Measurements from ENCODE around the gene VWA8.

DNA sequence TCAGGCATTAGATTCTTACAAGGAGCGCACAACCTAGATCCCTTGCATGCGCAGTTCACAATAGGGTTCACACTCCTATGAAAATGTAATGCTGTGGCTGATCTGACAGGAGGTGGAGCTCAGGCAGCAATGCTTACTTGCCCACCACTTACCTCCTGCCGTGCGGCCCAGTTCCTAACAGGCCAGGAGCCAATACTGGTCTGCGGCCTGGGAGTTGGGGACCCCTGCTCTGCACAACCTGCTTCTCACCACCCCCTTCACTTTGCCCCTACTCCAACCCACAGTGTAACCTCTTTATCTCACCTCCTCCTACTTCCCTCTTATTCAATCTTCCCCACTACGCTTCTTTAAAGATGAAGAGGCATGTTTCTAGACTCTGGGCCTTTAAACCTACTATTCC, 263.3 kb downstream of the VWA8 start:
- TF ChIP-seq, protein P1, sequence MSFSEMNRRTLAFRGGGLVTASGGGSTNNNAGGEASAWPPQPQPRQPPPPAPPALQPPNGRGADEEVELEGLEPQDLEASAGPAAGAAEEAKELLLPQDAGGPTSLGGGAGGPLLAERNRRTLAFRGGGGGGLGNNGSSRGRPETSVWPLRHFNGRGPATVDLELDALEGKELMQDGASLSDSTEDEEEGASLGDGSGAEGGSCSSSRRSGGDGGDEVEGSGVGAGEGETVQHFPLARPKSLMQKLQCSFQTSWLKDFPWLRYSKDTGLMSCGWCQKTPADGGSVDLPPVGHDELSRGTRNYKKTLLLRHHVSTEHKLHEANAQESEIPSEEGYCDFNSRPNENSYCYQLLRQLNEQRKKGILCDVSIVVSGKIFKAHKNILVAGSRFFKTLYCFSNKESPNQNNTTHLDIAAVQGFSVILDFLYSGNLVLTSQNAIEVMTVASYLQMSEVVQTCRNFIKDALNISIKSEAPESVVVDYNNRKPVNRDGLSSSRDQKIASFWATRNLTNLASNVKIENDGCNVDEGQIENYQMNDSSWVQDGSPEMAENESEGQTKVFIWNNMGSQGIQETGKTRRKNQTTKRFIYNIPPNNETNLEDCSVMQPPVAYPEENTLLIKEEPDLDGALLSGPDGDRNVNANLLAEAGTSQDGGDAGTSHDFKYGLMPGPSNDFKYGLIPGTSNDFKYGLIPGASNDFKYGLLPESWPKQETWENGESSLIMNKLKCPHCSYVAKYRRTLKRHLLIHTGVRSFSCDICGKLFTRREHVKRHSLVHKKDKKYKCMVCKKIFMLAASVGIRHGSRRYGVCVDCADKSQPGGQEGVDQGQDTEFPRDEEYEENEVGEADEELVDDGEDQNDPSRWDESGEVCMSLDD (tag by site-specific recombination; IDR thresholded peaks at IDR 0.05): no peak
- TF ChIP-seq MYNN (tag by site-specific recombination; IDR thresholded peaks at IDR 0.05; ENCODE audit: borderline replicate concordance): no peak
- TF ChIP-seq REPIN1 (tag by site-specific recombination; IDR thresholded peaks at IDR 0.05; ENCODE audit: low read depth): no peak
- TF ChIP-seq ZNF830 (tag by site-specific recombination; IDR thresholded peaks at IDR 0.05; ENCODE audit: low read depth): no peak
- TF ChIP-seq, protein P2, sequence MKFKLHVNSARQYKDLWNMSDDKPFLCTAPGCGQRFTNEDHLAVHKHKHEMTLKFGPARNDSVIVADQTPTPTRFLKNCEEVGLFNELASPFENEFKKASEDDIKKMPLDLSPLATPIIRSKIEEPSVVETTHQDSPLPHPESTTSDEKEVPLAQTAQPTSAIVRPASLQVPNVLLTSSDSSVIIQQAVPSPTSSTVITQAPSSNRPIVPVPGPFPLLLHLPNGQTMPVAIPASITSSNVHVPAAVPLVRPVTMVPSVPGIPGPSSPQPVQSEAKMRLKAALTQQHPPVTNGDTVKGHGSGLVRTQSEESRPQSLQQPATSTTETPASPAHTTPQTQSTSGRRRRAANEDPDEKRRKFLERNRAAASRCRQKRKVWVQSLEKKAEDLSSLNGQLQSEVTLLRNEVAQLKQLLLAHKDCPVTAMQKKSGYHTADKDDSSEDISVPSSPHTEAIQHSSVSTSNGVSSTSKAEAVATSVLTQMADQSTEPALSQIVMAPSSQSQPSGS (tag by site-specific recombination; IDR thresholded peaks at IDR 0.05; ENCODE audit: low read depth): no peak
- TF ChIP-seq ZNF175 (tag by site-specific recombination; IDR thresholded peaks at IDR 0.05): no peak
- TF ChIP-seq ZNF114 (tag by site-specific recombination; IDR thresholded peaks at IDR 0.05): no peak
- no peak for TF ChIP-seq ZNF16 (tag by site-specific recombination; IDR thresholded peaks at IDR 0.05; ENCODE audit: low read depth)
